ENCODE results near the gene LHPP. TPM values are rescaled to one million over a fixed set of nuclear protein-coding genes. Genes with fewer than 3 reads are reported as not detected.

The LHPP gene, protein sequence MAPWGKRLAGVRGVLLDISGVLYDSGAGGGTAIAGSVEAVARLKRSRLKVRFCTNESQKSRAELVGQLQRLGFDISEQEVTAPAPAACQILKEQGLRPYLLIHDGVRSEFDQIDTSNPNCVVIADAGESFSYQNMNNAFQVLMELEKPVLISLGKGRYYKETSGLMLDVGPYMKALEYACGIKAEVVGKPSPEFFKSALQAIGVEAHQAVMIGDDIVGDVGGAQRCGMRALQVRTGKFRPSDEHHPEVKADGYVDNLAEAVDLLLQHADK
- polyA plus RNA-seq (2011; rRNA removed) (18.6 and 21.7 TPM in 2 replicates), polyA plus RNA-seq (2017; fragmentation: RNase III; extraction: RNeasy Plus Mini Kit Qiagen cat#74134 plus additional on column Dnase treatment) (11.5 to 15.7 TPM (median 14.4 TPM) in 3 replicates), polyA minus RNA-seq (2011; rRNA and poly(A)+ RNA removed) (10.6 and 15.7 TPM in 2 replicates)
- 13.2 and 16.1 TPM in 2 replicates for polyA plus RNA-seq (2012; cell fraction: cytosol; rRNA removed)
- 14.0 and 22.8 TPM in 2 replicates for polyA plus RNA-seq (2012; cell fraction: nucleus; rRNA removed)

- ATAC-seq: peak; percentile 98 to 99
- DNase-seq (ENCODE audit: low read depth in 1 of 2, low spot score in 1 of 2): peak; percentile 85 to 91
- Histone ChIP-seq H3K9me3 (no peaks in the 10 kb centered on the region), H3K4me3 (peak within 1 kb of the TSS; percentile 66), H3K27ac (peak within 1 kb of the TSS; percentile 95 to 96), H3K4me1 (peaks cover 10% of the 10 kb centered on the region; the same call in 1 of the 3 replicates), H3K4me2 (peak within 1 kb of the TSS; percentile 72)
- WGBS (ENCODE audit: missing lambda C conversion rate): 8% methylated on average over 17 of the region's 81 CpGs
- ChIA-PET CTCF (interaction anchor here (0.6 to 2.1 kb wide), 6 partner anchors 31 to 469 kb away, joined by 3 to 6 read pairs (median 4); no protein-coding TSS in a partner anchor), POLR2A (interaction anchor here (0.8 to 1.6 kb wide), 8 partner anchors 9 to 466 kb away, joined by 3 to 12 read pairs (median 6); partner anchors contain the start of genes ABRAXAS2 and OAT)
- FAIRE-seq: no peak
- no peak for TF ChIP-seq EHMT2 (IDR thresholded peaks at IDR 0.05; ENCODE audit: low read depth)
- peak; percentile 39; the same call in 1 of the 2 replicates for TF ChIP-seq PHF8 (IDR thresholded peaks at IDR 0.05; ENCODE audit: borderline replicate concordance, low read depth)
- peak; percentile 54 to 67; a peak in 3 of 5 replicates for TF ChIP-seq JUN (IDR thresholded peaks at IDR 0.05)
- TF ChIP-seq POLR2A (IDR thresholded peaks at IDR 0.05; ENCODE audit: low read length): peak; percentile 89
- TF ChIP-seq EP300 (IDR thresholded peaks at IDR 0.05): no peak
- TF ChIP-seq BCL3 (IDR thresholded peaks at IDR 0.05): peak; percentile 81; the same call in 2 of the 3 replicates
Observed at GRCh38 chr10:124461642-124462347, at the start of gene LHPP. Gene LHPP (plus strand): TSS chr10:124461823. CDS start chr10:124461863, 40 bp downstream.

DNA sequence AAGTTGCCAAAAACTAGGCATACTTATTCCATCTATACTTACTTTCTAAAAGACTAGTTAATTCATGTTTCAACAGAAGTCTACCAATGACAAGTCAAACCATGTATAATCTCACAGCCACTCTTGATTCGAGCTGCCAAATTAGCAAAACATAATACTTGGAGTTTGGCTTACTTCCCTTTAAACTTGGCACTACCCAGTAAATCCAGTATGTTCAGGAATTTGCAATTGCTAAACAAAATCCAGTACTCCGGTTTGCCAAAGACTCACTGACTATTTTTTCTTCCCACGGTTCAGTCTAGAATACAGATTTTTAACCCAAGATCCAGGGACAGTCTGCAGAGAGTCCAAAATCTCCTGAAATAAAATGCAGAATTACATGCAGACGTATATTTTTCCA, 47.5 kb upstream of the LHPP start:
- Histone ChIP-seq H3K9me3 (no peaks in the 10 kb centered on the region), H3K4me1 (peaks cover 17% of the 10 kb centered on the region), H3K27ac (no peak overlapping the region), H3K4me2 (no peak overlapping the region), H3K4me3 (no peak overlapping the region)
- FAIRE-seq: no peak
- DNase-seq (ENCODE audit: low read depth in 1 of 2, low spot score in 1 of 2): no peak
- TF ChIP-seq RFX5 (IDR thresholded peaks at IDR 0.05) (no peak), FOXS1 (CRISPR knock-in tag; IDR thresholded peaks at IDR 0.05) (no peak), POLR2AphosphoS2 (conservative IDR thresholded peaks at IDR 0.05; ENCODE audit: low read length) (no peak), RCOR1 (IDR thresholded peaks at IDR 0.05; ENCODE audit: low read depth, low read length) (no peak), PBX3 (IDR thresholded peaks at IDR 0.05) (no peak), MAZ (IDR thresholded peaks at IDR 0.05; ENCODE audit: borderline replicate concordance, low read depth, low read length) (no peak)
- ChIA-PET POLR2A (interaction anchor here (0.8 kb wide), 1 partner anchor 1568 kb away, joined by 3 read pairs; no protein-coding TSS in a partner anchor), CTCF (interaction anchor here (1.4 to 4.8 kb wide), 4 partner anchors 10 to 419 kb away, joined by 4 to 25 read pairs (median 8); no protein-coding TSS in a partner anchor)
- 76% methylated on average over 4 of the region's 4 CpGs for WGBS (ENCODE audit: missing lambda C conversion rate)
- ATAC-seq: no peak

DNA sequence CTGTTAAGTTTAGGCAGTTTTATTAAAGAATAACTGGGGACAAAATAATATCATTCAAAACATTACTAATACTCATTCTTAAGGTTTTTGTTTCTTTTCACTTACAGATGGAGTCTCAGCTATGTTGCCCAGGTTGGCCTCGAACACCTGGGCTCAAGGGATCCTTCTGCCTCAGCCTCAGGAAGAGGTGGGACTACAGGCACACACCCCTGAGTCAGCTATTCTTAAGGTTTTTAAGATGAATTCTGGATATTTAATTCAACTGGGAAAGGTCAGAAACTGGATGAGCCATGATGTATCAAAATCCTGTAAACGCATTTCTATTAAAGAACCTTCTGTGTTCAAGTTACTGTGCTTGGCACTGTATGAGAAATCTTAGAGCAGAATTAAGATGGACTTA, 46.4 kb upstream of the LHPP start:
- DNase-seq (ENCODE audit: low read depth in 1 of 2, low spot score in 1 of 2) (no peak), FAIRE-seq (no peak), ATAC-seq (no peak)
- 93% methylated on average over 2 of the region's 2 CpGs for WGBS (ENCODE audit: missing lambda C conversion rate)
- H3K4me1 ChIP-seq: peaks cover 21% of the 10 kb centered on the region
- ChIA-PET CTCF (interaction anchor here (0.7 to 4.8 kb wide), 5 partner anchors 8 to 420 kb away, joined by 3 to 25 read pairs (median 9); partner anchors contain the start of gene LHPP), POLR2A (no interaction called here)
- H3K27ac ChIP-seq: no peak overlapping the region
- H3K4me3 ChIP-seq: no peak overlapping the region
- no peaks in the 10 kb centered on the region for H3K9me3 ChIP-seq
- no peak overlapping the region for H3K4me2 ChIP-seq
- TF ChIP-seq MYC (IDR thresholded peaks at IDR 0.05; ENCODE audit: borderline replicate concordance, low read length) (no peak), MAFK (IDR thresholded peaks at IDR 0.05; ENCODE audit: partially characterized antibody) (peak; percentile 66)
